H1 (cell line): ENCODE measurements around the gene EPHB3. TPM values are rescaled to one million over a fixed set of nuclear protein-coding genes. Genes with fewer than 3 reads are reported as not detected.

Source experiments
- ATF3 ChIP-seq: IDR thresholded peaks from 2 replicates; pipeline ENCODE4 v1.6.1; 2011; ENCODE audit warnings: low read depth, mild to moderate bottlenecking, low read length; ENCODE audit not compliant: insufficient read depth
- CREB1 ChIP-seq: IDR thresholded peaks from 2 replicates; pipeline ENCODE4 v1.6.1; 2012; ENCODE audit warnings: inconsistent platforms
- E2F6 ChIP-seq: IDR thresholded peaks from 2 replicates; pipeline ENCODE4 v1.6.1; 2012; ENCODE audit warnings: inconsistent platforms
- HDAC2 ChIP-seq, 2 experiments: fragments of 300-600 bp in 1 of 2; sonication (generic) in 1 of 2; IDR thresholded peaks; 2 replicates each; pipeline ENCODE4 v1.6.1; 2011 to 2012; ENCODE audit warnings: low read depth in 2 of 2, low read length in 2 of 2, mild to moderate bottlenecking in 2 of 2, moderate library complexity in 2 of 2, borderline replicate concordance in 1 of 2, inconsistent platforms in 1 of 2
- HDAC6 ChIP-seq: IDR thresholded peaks from one replicate; pipeline ENCODE4 v1.7.1; 2012; ENCODE audit warnings: low read depth, mild to moderate bottlenecking, inconsistent platforms, low read length, moderate library complexity
- KDM5A ChIP-seq: fragments of 200-600 bp; IDR thresholded peaks from 2 replicates; pipeline ENCODE4 v1.7.1; 2012; ENCODE audit warnings: mild to moderate bottlenecking, low read length, inconsistent platforms, mixed read lengths
- RBBP5 ChIP-seq: IDR thresholded peaks from 2 replicates; pipeline ENCODE4 v1.7.1; 2012; ENCODE audit warnings: low read depth, mild to moderate bottlenecking, inconsistent platforms, low read length, moderate library complexity, borderline replicate concordance
- SIN3A ChIP-seq, 2 experiments: IDR thresholded peaks in 1 of 2; conservative IDR thresholded peaks in 1 of 2; 2 replicates each; pipeline ENCODE4 v1.6.1; 2011 to 2012; ENCODE audit warnings: low read length in 2 of 2, improper control_type of control experiment in 1 of 2, low read depth in 1 of 2, mild to moderate bottlenecking in 1 of 2
- SIRT6 ChIP-seq: IDR thresholded peaks from one replicate; pipeline ENCODE4 v1.7.1; 2012; ENCODE audit warnings: low read length, inconsistent platforms
- polyA plus RNA-seq, 7 experiments: library from polyadenylated mRNA; depleted of rRNA in 3 of 7; stranded (reverse) in 5 of 7; unstranded in 2 of 7; fragments of >200 nt in 5 of 7; fragments of 200-250 nt in 2 of 7; gene quantifications; 1 replicate in 5 of 7; 2 replicates in 1 of 7; 4 replicates in 1 of 7; pipeline versions ENCODE4 v1.2.1 to v1.2.3, GENCODE V29; 2011 to 2013; ENCODE audit warnings: missing spikeins in 2 of 7, mixed read lengths in 2 of 7
- total RNA-seq: library from RNA; stranded (reverse); fragmentation: NEBNext Ultra II Directional; extraction: Animal tissue kit (Norgen Biotek cat#: 25700); gene quantifications from 2 replicates; pipeline ENCODE4 v1.2.1, GENCODE V29; 2021

The EPHB3 gene
- total and polyA plus RNA-seq, 2 of the 8 experiments (the other 6 are each of a cell fraction or from before 2014, with no cell fraction given): 0.41 to 0.91 TPM

- TF ChIP-seq E2F6: no peak
- no peak for TF ChIP-seq RBBP5
- TF ChIP-seq ATF3: no peak
- TF ChIP-seq CREB1: no peak
- no peak for TF ChIP-seq HDAC2 (IDR thresholded peaks at IDR 0.05; ENCODE audit: borderline replicate concordance in 1 of 2, low read depth in 2 of 2, low read length in 2 of 2)
- no peak for TF ChIP-seq KDM5A
- no peak for TF ChIP-seq HDAC6
- no peak for TF ChIP-seq SIN3A (conservative IDR thresholded peaks at IDR 0.05 in 1 of 2, IDR thresholded peaks at IDR 0.05 in 1 of 2; ENCODE audit: low read depth in 1 of 2, low read length in 2 of 2)
- TF ChIP-seq SIRT6: no peak
These were observed 11.2 kb downstream of the EPHB3 start (continued) for GRCh38 chr3:184572633-184573270.
